GM23338 (cell line): ENCODE results near the gene ANKMY2. TPM values are rescaled to one million over a fixed set of nuclear protein-coding genes. Genes with fewer than 3 reads are reported as not detected.

Source experiments
- ATAC-seq: fragments of 200-7000 bp; cut with Tn5 transposase; 3 replicates; pipeline ENCODE4 v1.9.1; 2020
- DNase-seq: peaks from one replicate; pipeline ENCODE4 v3.0.0-alpha.2; 2015; ENCODE audit warnings: low spot score
- H2AFZ ChIP-seq: fragments of 200-600 bp; sonication (generic); 2 replicates; pipeline ENCODE4 v1.8.0; 2016; ENCODE audit warnings: antibody characterized with exemption, mild to moderate bottlenecking, moderate library complexity
- H3F3A ChIP-seq: fragments of 200-600 bp; sonication (generic); replicated peaks from 2 replicates; pipeline ENCODE4 v1.8.0; 2017; ENCODE audit warnings: antibody characterized with exemption, mixed run types, low read depth
- H3K27ac ChIP-seq: fragments of 200-600 bp; sonication (generic); 2 replicates; pipeline ENCODE4 v1.6.1; 2016; ENCODE audit warnings: low read depth
- H3K27me3 ChIP-seq: fragments of 200-600 bp; sonication (generic); 2 replicates; pipeline ENCODE4 v1.8.0; 2016; ENCODE audit warnings: mild to moderate bottlenecking, mixed run types, moderate library complexity; ENCODE audit not compliant: insufficient read depth
- H3K36me3 ChIP-seq: fragments of 200-600 bp; sonication (generic); 2 replicates; pipeline ENCODE4 v1.8.0; 2016; ENCODE audit warnings: mild to moderate bottlenecking; ENCODE audit not compliant: insufficient read depth
- H3K4me1 ChIP-seq: fragments of 200-600 bp; sonication (generic); 2 replicates; pipeline ENCODE4 v1.8.0; 2016; ENCODE audit warnings: mild to moderate bottlenecking, moderate library complexity; ENCODE audit not compliant: insufficient read depth
- H3K4me2 ChIP-seq: fragments of 200-600 bp; sonication (generic); 2 replicates; pipeline ENCODE4 v1.7.1; 2017; ENCODE audit warnings: mixed run types
- H3K4me3 ChIP-seq: fragments of 200-600 bp; sonication (generic); 2 replicates; pipeline ENCODE4 v1.6.1; 2016; ENCODE audit warnings: mixed run types
- H3K79me2 ChIP-seq: fragments of 200-600 bp; sonication (generic); replicated peaks from 2 replicates; pipeline ENCODE4 v1.8.0; 2017; ENCODE audit warnings: mild to moderate bottlenecking; ENCODE audit not compliant: insufficient read depth
- H3K9me2 ChIP-seq: fragments of 200-600 bp; sonication (generic); 2 replicates; pipeline ENCODE4 v1.8.0; 2017; ENCODE audit not compliant: insufficient read depth
- H4K20me1 ChIP-seq: fragments of 200-600 bp; sonication (generic); replicated peaks from 2 replicates; pipeline ENCODE4 v1.8.0; 2017; ENCODE audit warnings: mild to moderate bottlenecking; ENCODE audit not compliant: insufficient read depth
- H3K27ac Mint-ChIP-seq: 2 replicates; pipeline ENCODE4 v1.8.0; 2020; ENCODE audit warnings: inconsistent platforms, mild to moderate bottlenecking, moderate library complexity, mixed read lengths
- H3K27me3 Mint-ChIP-seq: 3 replicates; pipeline ENCODE4 v1.8.0; 2022; ENCODE audit warnings: low read depth, mild to moderate bottlenecking, moderate library complexity, mixed read lengths, inconsistent platforms; ENCODE audit not compliant: insufficient read depth, poor library complexity
- H3K36me3 Mint-ChIP-seq: 3 replicates; pipeline ENCODE4 v1.8.0; 2021; ENCODE audit warnings: low read depth, mild to moderate bottlenecking, inconsistent platforms, moderate library complexity, mixed read lengths
- H3K4me1 Mint-ChIP-seq: 3 replicates; pipeline ENCODE4 v1.8.0; 2020; ENCODE audit warnings: mild to moderate bottlenecking, inconsistent platforms, mixed read lengths
- H3K4me3 Mint-ChIP-seq: 3 replicates; pipeline ENCODE4 v1.8.0; 2021; ENCODE audit warnings: moderate library complexity, mild to moderate bottlenecking, inconsistent platforms, mixed read lengths
- H3K9me3 Mint-ChIP-seq: 3 replicates; pipeline ENCODE4 v1.8.0; 2020; ENCODE audit warnings: moderate library complexity, mild to moderate bottlenecking, inconsistent platforms, mixed read lengths
- CREB1 ChIP-seq: fragments of 250-450 bp; sonication (Bioruptor Pico); IDR thresholded peaks from 2 replicates; pipeline ENCODE4 v1.5.0; 2020; ENCODE audit warnings: low read depth, mild to moderate bottlenecking, moderate library complexity
- EZH2phosphoT487 ChIP-seq: fragments of 200-600 bp; sonication (generic); IDR thresholded peaks from one replicate; pipeline ENCODE4 v1.8.1; 2018; ENCODE audit warnings: antibody characterized with exemption; ENCODE audit not compliant: unreplicated experiment
- POLR2AphosphoS5 ChIP-seq: IDR thresholded peaks from 2 replicates; pipeline ENCODE4 v1.6.1; 2016; ENCODE audit warnings: antibody characterized with exemption, low read depth
- REST ChIP-seq: IDR thresholded peaks from one replicate; pipeline ENCODE4 v1.6.1; 2018; ENCODE audit warnings: antibody characterized with exemption; ENCODE audit not compliant: unreplicated experiment
- STAT1 ChIP-seq: IDR thresholded peaks from one replicate; pipeline ENCODE4 v1.6.1; 2016; ENCODE audit warnings: antibody characterized with exemption; ENCODE audit not compliant: unreplicated experiment
- polyA plus RNA-seq: library from polyadenylated mRNA; unstranded; fragments of >200 nt; fragmentation: Nextera tagmentation; extraction: Ambion mirVana; gene quantifications from 2 replicates; pipeline ENCODE4 v1.2.1, GENCODE V29; 2016
- total RNA-seq: library from RNA; depleted of rRNA; stranded (reverse); fragments of >200 nt; shearing (Covaris generic); gene quantifications from 2 replicates; pipeline ENCODE4 v1.2.3, GENCODE V29; 2014
- TF ChIP-seq, protein P1 (sequence below), 2 experiments: fragments of 200-600 bp in 1 of 2; sonication (generic) in 1 of 2; conservative IDR thresholded peaks; 2 replicates each; pipeline versions ENCODE4 v1.5.1 to v1.6.1; 2016 to 2017; ENCODE audit warnings: antibody characterized with exemption in 2 of 2, low read depth in 2 of 2, mild to moderate bottlenecking in 2 of 2, moderate library complexity in 1 of 2
- TF ChIP-seq, protein P2 (sequence below): IDR thresholded peaks from 2 replicates; pipeline ENCODE4 v1.6.1; 2016; ENCODE audit warnings: antibody characterized with exemption
- TF ChIP-seq, protein P3 (sequence below): fragments of 250-450 bp; sonication (Bioruptor Pico); IDR thresholded peaks from 2 replicates; pipeline ENCODE4 v1.5.0; 2020; ENCODE audit warnings: mild to moderate bottlenecking, moderate library complexity

ANKMY2 gene
- total and polyA plus RNA-seq, 2 experiments from 2014 or later, result 4.4 to 9.5 TPM

- no peak for DNase-seq
- TF ChIP-seq POLR2AphosphoS5 (no peak), CREB1 (CRISPR knock-in tag) (no peak), REST (no peak), EZH2phosphoT487 (no peak), STAT1 (no peak)
- TF ChIP-seq, protein P1, sequence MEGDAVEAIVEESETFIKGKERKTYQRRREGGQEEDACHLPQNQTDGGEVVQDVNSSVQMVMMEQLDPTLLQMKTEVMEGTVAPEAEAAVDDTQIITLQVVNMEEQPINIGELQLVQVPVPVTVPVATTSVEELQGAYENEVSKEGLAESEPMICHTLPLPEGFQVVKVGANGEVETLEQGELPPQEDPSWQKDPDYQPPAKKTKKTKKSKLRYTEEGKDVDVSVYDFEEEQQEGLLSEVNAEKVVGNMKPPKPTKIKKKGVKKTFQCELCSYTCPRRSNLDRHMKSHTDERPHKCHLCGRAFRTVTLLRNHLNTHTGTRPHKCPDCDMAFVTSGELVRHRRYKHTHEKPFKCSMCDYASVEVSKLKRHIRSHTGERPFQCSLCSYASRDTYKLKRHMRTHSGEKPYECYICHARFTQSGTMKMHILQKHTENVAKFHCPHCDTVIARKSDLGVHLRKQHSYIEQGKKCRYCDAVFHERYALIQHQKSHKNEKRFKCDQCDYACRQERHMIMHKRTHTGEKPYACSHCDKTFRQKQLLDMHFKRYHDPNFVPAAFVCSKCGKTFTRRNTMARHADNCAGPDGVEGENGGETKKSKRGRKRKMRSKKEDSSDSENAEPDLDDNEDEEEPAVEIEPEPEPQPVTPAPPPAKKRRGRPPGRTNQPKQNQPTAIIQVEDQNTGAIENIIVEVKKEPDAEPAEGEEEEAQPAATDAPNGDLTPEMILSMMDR (conservative IDR thresholded peaks at IDR 0.05; ENCODE audit: low read depth in 2 of 2), result no peak
- TF ChIP-seq, protein P2, sequence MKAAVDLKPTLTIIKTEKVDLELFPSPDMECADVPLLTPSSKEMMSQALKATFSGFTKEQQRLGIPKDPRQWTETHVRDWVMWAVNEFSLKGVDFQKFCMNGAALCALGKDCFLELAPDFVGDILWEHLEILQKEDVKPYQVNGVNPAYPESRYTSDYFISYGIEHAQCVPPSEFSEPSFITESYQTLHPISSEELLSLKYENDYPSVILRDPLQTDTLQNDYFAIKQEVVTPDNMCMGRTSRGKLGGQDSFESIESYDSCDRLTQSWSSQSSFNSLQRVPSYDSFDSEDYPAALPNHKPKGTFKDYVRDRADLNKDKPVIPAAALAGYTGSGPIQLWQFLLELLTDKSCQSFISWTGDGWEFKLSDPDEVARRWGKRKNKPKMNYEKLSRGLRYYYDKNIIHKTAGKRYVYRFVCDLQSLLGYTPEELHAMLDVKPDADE, result no peak
- TF ChIP-seq, protein P3, sequence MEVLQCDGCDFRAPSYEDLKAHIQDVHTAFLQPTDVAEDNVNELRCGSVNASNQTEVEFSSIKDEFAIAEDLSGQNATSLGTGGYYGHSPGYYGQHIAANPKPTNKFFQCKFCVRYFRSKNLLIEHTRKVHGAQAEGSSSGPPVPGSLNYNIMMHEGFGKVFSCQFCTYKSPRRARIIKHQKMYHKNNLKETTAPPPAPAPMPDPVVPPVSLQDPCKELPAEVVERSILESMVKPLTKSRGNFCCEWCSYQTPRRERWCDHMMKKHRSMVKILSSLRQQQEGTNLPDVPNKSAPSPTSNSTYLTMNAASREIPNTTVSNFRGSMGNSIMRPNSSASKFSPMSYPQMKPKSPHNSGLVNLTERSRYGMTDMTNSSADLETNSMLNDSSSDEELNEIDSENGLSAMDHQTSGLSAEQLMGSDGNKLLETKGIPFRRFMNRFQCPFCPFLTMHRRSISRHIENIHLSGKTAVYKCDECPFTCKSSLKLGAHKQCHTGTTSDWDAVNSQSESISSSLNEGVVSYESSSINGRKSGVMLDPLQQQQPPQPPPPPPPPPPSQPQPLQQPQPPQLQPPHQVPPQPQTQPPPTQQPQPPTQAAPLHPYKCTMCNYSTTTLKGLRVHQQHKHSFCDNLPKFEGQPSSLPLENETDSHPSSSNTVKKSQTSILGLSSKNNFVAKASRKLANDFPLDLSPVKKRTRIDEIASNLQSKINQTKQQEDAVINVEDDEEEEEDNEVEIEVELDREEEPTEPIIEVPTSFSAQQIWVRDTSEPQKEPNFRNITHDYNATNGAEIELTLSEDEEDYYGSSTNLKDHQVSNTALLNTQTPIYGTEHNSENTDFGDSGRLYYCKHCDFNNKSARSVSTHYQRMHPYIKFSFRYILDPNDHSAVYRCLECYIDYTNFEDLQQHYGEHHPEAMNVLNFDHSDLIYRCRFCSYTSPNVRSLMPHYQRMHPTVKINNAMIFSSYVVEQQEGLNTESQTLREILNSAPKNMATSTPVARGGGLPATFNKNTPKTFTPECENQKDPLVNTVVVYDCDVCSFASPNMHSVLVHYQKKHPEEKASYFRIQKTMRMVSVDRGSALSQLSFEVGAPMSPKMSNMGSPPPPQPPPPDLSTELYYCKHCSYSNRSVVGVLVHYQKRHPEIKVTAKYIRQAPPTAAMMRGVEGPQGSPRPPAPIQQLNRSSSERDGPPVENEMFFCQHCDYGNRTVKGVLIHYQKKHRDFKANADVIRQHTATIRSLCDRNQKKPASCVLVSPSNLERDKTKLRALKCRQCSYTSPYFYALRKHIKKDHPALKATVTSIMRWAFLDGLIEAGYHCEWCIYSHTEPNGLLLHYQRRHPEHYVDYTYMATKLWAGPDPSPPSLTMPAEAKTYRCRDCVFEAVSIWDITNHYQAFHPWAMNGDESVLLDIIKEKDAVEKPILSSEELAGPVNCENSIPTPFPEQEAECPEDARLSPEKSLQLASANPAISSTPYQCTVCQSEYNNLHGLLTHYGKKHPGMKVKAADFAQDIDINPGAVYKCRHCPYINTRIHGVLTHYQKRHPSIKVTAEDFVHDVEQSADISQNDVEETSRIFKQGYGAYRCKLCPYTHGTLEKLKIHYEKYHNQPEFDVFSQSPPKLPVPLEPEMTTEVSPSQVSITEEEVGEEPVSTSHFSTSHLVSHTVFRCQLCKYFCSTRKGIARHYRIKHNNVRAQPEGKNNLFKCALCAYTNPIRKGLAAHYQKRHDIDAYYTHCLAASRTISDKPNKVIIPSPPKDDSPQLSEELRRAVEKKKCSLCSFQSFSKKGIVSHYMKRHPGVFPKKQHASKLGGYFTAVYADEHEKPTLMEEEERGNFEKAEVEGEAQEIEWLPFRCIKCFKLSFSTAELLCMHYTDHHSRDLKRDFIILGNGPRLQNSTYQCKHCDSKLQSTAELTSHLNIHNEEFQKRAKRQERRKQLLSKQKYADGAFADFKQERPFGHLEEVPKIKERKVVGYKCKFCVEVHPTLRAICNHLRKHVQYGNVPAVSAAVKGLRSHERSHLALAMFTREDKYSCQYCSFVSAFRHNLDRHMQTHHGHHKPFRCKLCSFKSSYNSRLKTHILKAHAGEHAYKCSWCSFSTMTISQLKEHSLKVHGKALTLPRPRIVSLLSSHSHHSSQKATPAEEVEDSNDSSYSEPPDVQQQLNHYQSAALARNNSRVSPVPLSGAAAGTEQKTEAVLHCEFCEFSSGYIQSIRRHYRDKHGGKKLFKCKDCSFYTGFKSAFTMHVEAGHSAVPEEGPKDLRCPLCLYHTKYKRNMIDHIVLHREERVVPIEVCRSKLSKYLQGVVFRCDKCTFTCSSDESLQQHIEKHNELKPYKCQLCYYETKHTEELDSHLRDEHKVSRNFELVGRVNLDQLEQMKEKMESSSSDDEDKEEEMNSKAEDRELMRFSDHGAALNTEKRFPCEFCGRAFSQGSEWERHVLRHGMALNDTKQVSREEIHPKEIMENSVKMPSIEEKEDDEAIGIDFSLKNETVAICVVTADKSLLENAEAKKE, result no peak
- ATAC-seq, result no peak
- H3K4me1 ChIP-seq, result no peaks in the 10 kb centered on the region
- H3K27me3 ChIP-seq, result no peaks in the 10 kb centered on the region
- peaks cover 11% of the 10 kb centered on the region for H3K4me1 Mint-ChIP-seq
- H3K4me3 Mint-ChIP-seq, result no peak overlapping the region
- H2AFZ ChIP-seq, result no peak overlapping the region
- H3K36me3 Mint-ChIP-seq, result peaks cover 56% of the 10 kb centered on the region
- no peaks in the 10 kb centered on the region for H3F3A ChIP-seq
- no peak overlapping the region for H3K27ac ChIP-seq
- peak overlapping the region; percentile 70 for H3K27ac Mint-ChIP-seq
- H3K79me2 ChIP-seq, result no peaks in the 10 kb centered on the region; the same call in 1 of the 2 replicates
- no peaks in the 10 kb centered on the region for H3K9me3 Mint-ChIP-seq
- H3K4me3 ChIP-seq, result no peak overlapping the region
- no peak overlapping the region for H3K4me2 ChIP-seq
- peaks cover 34% of the 10 kb centered on the region for H3K36me3 ChIP-seq
- H3K9me2 ChIP-seq, result no peaks in the 10 kb centered on the region
- H4K20me1 ChIP-seq, result peaks cover 3% of the 10 kb centered on the region; the same call in 1 of the 2 replicates
- H3K27me3 Mint-ChIP-seq, result peaks cover 2% of the 10 kb centered on the region
Measured at GRCh38 chr7:16685535-16685934, 40.0 kb upstream of the ANKMY2 start.
